ENCODE results near the gene CCL28. TPM values are rescaled to one million over a fixed set of nuclear protein-coding genes. Genes with fewer than 3 reads are reported as not detected.
"Not testable (repeated sequence)": the region's sequence is repeated elsewhere in the genome, so short reads cannot be mapped to it uniquely, and the experiment has no call there.

The CCL28 gene
- total RNA-seq, 4 donors from 2014 or later: 11.6 to 24.1 (median 14.6) TPM

GRCh38 chr5:43369651-43370050 lies 42.5 kb downstream of the CCL28 start:
- TF ChIP-seq CTCF (IDR thresholded peaks at IDR 0.05): no peak
- no peak for TF ChIP-seq POLR2A (IDR thresholded peaks at IDR 0.05)
- H3K4me3 ChIP-seq (ENCODE audit: low read depth, poor library complexity, severe bottlenecking): no peak overlapping the region
- intact Hi-C loops (cut with DNase I; ENCODE audit: low total_unique reads): no loop called here
- DNase-seq (ENCODE audit: low spot score in 2 of 2): no peak

DNA sequence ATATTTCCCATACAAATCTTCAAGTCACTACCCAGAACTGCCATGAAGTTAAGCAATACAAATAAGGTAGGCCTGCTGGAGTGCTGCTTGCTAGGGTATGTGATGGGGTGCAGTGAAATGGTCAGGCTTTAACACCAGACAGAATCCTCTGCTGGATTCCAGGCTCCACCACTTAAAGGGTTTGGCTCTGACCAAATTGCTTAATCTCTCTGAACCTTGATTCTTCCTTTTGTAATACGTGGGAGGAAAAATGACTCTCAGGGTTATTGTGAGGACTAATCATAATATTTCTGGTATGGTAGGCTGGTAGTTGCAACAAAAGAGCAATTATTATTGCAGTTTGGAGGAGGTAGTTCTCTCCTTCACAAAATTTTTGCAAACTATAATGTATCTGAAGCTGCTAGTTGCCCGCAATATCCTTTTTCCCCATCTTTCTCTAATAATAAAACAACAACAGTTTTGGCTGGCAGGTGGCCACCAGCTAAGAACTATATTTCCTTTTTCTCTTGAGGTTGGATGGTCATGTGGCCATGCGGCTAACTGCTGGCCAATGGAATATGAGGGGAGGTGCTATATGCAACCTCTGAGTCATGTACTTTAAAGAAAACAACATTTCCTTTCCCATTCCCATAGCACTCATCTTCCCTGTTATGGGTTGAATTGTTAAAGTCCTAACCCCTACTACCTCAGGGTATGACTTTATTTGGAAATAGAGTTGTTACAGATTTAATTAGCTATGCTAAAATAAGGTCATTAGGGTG lies 44.1 kb downstream of the CCL28 start:
- H3K4me3 ChIP-seq (ENCODE audit: low read depth, poor library complexity, severe bottlenecking): no peak overlapping the region
- WGBS, 2 donors: 72 to 80% methylated on average over 3 of the region's 3 CpGs
- no peak for DNase-seq (ENCODE audit: low spot score in 2 of 2)
- intact Hi-C loops (cut with DNase I; ENCODE audit: low total_unique reads): no loop called here
- no peak for TF ChIP-seq CTCF (IDR thresholded peaks at IDR 0.05)
- TF ChIP-seq POLR2A (IDR thresholded peaks at IDR 0.05): no peak

GRCh38 chr5:43367453-43367852 lies 44.7 kb downstream of the CCL28 start:
- 66 to 74% methylated on average over 3 of the region's 3 CpGs for WGBS, 2 donors
- no peak overlapping the region for H3K4me3 ChIP-seq (ENCODE audit: low read depth, poor library complexity, severe bottlenecking)
- TF ChIP-seq POLR2A (IDR thresholded peaks at IDR 0.05) (no peak), CTCF (IDR thresholded peaks at IDR 0.05) (no peak)
- intact Hi-C loops (cut with DNase I; ENCODE audit: low total_unique reads): no loop called here
- no peak for DNase-seq (ENCODE audit: low spot score in 2 of 2)

DNA sequence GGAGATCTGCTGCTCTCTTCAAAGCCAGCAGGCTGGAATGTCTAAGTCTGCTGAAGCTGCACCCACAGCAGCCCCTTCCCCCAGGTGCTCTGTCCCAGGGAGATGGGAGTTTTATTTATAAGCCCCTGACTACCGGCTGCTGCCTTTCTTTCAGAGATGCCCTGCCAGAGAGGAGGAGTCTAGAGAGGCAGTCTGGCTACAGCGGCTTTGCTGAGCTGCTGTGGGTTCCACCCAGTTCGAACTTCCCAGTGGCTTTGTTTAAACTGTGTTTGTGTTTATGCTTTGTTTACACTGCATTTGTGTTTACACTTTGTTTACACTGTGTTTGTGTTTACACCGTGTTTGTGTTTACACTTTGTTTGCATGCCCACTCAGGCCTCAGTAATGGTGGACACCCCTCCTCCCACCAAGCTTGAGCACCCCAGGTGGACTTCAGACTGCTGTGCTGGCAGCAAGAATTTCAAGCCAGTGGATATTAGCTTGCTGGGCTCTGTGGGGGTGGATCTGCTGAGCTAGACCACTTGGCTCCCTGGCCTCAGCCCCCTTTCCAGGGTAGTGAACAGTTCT lies 45.4 kb downstream of the CCL28 start:
- 60 to 80% methylated on average over 4 of the region's 4 CpGs for WGBS, 2 donors
- DNase-seq (ENCODE audit: low spot score in 2 of 2); intact Hi-C loops (cut with DNase I; ENCODE audit: low total_unique reads); H3K4me3 ChIP-seq (ENCODE audit: low read depth, poor library complexity, severe bottlenecking): not testable (repeated sequence)

GRCh38 chr5:43365155-43365554 lies 47.0 kb downstream of the CCL28 start:
- H3K4me3 ChIP-seq (ENCODE audit: low read depth, poor library complexity, severe bottlenecking); DNase-seq (ENCODE audit: low spot score in 2 of 2); intact Hi-C loops (cut with DNase I; ENCODE audit: low total_unique reads): not testable (repeated sequence)
- 95 to 96% methylated on average over 2 of the region's 2 CpGs for WGBS, 2 donors

DNA sequence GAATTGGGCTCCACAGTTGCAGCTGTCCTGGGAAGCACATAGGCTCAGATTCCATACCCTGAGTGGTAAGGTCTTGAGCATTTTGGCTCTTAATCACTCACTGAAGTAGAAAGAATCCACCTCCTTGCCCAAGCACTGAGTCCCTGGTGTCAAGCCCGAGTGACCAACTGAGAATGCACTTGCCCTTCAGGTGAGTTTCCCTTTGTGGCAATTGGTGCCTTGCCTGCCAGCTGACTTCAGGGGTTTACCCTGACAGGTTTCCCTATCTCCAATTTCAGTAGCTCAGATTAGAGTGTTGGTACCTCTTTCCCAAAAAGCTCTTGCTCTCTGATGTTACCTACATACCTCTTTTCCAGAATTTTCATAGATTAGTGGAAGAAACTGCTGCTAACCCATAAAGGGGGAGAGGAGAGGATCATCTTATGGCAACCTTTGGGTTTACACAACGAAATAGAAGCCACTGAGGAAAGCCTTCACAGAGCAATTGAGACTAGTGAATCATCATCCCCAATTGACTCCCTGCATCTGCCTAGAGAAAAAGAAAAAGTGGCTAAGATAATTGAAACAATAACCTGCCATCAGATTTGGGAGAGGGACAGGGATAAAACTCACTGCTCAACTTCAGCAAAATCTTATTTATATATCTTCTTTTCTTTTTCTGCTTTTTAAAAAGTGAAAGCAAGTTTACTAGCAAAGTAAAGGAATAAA lies 48.6 kb downstream of the CCL28 start:
- WGBS, 2 donors: 35 to 37% methylated on average over 2 of the region's 2 CpGs
- no peak for DNase-seq (ENCODE audit: low spot score in 2 of 2)
- no peak overlapping the region for H3K4me3 ChIP-seq (ENCODE audit: low read depth, poor library complexity, severe bottlenecking)
- TF ChIP-seq POLR2A (IDR thresholded peaks at IDR 0.05) (no peak), CTCF (IDR thresholded peaks at IDR 0.05) (no peak)
- intact Hi-C loops (cut with DNase I; ENCODE audit: low total_unique reads): no loop called here

Measured in lower leg skin (tissue), 4 donors.